HG03060 (cell line): ENCODE data around the gene ASB8.
"Not testable (repeated sequence)": the region's sequence is repeated elsewhere in the genome, so short reads cannot be mapped to it uniquely, and the experiment has no call there.

ENCODE experiments used
- ATAC-seq: cut with Tn5 transposase; IDR thresholded peaks from one replicate; pipeline ENCODE4 v1.9.1; 2021; ENCODE audit warnings: low read depth, moderate number of reproducible peaks; ENCODE audit not compliant: unreplicated experiment

Gene ASB8

DNA sequence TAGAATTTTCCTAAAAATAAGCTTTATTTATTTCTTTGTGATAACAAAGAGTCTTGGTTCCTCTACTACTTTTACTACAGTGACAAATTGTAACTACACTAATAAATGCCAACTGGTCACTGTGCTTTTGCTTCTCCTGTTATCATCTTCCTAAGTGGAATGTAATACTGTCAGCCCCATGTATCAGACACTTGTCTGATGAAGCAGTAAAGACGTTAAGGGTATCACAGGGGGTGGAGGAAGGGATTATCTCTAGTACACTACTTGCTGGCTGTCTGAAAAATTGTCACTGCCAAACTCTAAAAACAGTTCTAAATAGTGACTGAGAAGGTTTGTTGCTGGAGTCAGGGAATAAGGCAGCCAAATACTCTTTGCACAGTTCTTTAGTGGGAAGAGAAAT is 11.3 kb downstream of the ASB8 start:
- no peak for ATAC-seq

DNA sequence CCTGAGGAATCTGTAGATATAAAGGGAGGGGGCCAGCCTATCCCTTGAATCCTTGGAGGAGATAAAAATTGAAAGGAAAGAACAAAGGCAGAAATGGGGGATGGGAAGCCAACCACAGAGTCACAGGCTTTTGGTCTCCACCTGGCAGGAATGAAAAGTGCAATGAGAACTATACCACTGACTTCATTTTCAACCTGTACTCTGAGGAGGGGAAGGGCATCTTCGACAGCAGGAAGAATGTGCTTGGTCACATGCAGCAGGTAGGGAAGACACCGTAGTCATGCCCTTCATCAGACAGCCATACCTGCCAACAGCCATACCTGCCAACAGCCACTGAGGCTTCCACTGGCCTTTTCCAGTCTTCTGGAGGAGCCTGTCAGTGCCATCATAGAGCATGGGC is 13.4 kb downstream of the ASB8 start:
- ATAC-seq = no peak

DNA sequence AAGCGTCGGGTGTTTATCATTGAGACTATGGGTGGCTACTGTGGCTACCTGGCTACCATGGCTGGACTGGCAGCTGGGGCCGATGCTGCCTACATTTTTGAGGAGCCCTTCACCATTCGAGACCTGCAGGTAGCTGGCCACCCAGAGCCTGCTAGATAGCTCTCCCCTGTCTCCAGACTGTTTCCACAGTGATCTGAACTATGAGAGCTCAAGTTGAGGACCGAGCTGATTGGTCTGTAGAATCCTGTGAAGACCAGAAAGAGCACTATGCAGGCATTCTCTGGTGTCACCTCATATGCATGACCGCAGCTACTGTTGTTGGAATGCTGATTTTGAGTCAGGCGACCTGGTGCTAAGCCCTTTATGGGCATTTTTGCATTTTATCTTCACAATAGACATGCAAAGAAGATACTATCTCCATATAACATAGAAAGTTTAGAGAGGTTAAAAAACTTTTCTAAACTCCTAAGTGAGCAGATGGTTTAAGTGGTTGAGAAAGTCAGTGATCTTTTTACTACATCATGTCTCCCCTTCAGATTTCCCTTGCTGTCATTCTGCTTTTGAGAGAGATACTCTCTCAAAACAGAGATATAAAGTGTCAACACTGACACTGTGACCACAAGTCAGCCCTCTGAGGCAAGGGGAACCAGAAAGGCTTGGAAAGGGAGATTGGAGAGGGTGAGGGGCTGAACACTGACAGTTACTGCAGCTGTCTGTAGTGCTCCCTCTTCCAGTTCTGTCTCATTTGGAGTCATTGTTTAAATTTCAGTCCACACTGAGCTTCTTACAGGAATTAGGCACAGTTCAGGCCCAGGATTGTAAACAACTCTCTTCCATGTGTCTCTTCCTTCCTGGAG is 14.3 kb downstream of the ASB8 start:
- ATAC-seq = no peak

GRCh38 chr12:48135027-48135426 is 22.3 kb downstream of the ASB8 start:
- ATAC-seq = no peak

- ATAC-seq = no peak
These were observed 24.5 kb downstream of the ASB8 start for GRCh38 chr12:48132826-48133225.

DNA sequence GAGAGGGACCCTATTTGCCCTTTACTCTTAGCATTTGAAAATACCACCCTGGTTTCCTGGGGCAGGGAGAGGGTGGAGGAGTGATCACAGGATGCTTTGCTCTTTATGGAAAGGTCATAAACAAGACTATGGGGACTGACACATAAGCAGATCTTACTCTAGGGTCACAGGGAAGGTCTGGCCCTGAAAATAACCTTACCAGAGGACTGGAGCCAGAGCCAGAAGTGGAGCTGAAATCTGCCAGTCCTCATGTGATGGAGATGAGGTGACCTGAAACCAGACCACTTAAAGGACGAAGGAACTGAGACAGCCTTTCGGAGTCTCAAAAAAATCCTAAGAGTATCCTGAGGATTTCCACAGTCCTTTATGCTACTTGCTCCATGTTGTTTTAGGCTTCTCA is 25.8 kb downstream of the ASB8 start:
- no peak for ATAC-seq

GRCh38 chr12:48129376-48129775 is 27.9 kb downstream of the ASB8 start:
- no peak for ATAC-seq

- ATAC-seq = no peak
These were observed 28.5 kb downstream of the ASB8 start for GRCh38 chr12:48128800-48129199.

DNA sequence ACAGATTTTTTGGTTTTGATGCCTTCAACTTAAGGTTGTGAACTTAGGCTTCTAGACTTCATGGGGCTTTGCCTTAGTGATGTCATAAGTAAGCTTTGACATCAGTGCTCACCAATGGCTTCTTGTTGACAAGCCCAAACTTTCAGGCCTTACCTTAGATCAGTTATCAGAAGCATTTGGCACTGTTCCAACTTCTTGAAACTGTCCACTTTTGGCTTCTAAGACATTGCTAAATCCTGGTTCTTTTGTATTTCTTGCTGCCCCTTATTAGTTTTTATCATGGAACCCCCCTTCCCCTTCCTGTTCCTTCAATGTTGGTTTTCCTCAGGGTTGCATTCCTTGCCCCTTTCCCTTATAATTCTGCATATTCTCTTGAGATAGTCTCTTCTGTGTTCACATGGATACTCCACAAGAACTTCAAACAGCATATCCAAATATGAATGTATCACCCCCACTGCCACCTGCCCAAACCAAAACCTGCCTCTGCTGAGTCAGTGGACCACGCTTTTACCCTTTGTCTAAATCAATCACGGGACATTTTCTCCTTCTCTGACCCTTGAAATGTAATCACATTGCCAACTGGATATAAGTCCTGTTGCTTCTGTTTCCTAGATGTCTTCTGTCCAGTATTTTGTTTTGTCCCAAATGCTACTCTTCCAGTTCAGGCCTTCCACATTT is 30.2 kb downstream of the ASB8 start:
- no peak for ATAC-seq

GRCh38 chr12:48125985-48126384 is 31.3 kb downstream of the ASB8 start:
- no peak for ATAC-seq

DNA sequence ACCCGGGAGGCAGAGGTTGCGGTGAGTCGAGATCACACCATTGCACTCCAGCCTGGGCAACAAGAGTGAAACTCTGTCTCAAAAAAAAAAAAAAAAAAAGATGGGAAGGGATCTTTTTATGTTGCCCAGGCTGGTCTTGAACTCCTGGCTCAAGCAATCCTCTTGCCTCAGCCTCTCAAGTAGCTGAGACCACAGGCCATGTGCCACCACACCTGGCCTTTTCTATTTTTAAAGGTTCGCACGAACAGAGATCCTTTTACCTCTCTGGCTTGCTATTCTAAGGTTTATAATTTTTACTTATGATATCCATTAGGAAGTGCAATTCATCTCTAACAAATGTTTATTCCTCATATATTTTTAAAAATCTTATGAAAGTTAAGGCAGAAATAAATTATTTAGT is 31.8 kb downstream of the ASB8 start:
- ATAC-seq = not testable (repeated sequence)

GRCh38 chr12:48123169-48123568 is 34.1 kb downstream of the ASB8 start:
- ATAC-seq = no peak

GRCh38 chr12:48122065-48122834 is 35.1 kb downstream of the ASB8 start:
- no peak for ATAC-seq

DNA sequence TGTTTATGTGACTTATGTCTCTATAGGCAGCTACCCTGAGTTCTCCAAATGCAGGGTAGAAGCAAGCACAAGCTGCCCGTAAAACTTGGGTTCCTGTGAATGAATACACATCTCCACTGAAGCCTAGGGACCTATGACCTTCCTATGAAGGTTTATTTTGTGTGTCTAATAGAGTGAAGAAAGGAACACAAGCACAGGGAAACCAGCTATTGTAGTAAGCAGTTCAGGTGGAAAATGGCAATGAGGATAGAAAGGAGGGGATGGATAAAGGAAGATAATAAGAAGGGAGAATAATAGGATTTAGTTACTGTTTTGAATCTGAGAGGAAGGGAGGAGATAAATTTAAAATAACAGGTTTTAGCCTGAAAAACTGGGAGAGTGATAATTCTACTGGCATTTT is 35.8 kb downstream of the ASB8 start:
- ATAC-seq = no peak

GRCh38 chr12:48119834-48120195 is 37.5 kb downstream of the ASB8 start:
- no peak for ATAC-seq

DNA sequence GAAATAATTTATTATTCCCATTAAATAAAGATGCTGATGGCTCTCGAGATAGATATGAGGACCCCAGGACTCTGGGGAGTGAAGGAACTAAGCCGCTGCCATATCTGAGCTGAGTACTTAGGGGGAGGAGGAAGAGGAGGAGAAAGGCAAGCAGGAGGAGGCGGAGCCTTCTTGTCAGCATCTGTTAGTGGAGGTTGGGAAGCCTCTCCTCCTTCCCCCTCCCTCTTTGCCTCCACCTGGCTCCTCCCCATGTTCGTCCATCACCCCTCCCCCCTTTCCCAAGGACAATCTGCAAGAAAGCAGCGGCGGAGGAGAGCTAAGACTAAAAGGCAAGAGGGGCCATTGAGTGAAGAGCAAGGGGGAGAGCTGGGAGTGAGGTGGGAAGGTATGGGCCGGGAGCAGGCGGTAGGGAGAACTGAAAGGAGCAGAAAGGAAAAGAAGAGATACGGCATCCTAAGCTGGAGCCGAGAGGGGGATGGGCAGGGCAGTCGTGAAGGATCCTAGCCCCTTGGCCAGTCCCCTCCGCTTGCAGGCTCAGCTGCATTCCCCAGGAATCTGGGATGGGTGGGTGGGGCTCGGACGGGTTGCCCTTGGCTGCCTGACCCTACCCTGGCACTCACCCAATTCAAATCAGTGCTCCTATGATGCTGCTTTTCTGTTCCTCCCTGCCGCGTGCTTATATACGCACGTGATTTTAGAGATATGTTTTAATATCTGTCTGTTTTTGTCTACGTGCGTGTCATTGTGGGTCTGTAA is 38.1 kb downstream of the ASB8 start, which contains the start of gene PFKM:
TSS of gene PFKM (plus strand) at position 287 of the 756 bp plus-strand sequence. CDS start 3,411 bp downstream, outside the sequence.
- ATAC-seq = peak; percentile 95

GRCh38 chr12:48118284-48118871 is 38.9 kb downstream of the ASB8 start:
- ATAC-seq = no peak

DNA sequence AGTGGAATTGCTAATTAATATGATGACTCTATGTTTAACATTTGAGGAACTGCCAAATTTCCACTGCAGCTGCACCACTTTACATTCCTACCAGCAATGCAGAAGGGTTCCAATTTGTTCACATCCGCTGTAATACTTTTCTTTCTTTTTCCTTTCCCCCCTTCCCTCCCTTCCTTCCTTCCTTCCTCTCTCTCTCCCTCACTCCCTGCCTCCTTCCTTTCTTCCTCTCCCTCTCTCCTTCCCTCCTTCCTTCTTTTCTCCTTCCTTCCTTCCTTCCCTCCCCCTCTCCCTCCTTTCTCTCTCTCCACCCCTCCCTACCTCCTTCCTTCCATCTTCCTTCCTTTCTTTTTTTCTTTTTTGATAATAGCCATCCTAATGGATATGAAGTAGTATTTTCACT is 41.4 kb downstream of the ASB8 start:
- ATAC-seq = no peak

DNA sequence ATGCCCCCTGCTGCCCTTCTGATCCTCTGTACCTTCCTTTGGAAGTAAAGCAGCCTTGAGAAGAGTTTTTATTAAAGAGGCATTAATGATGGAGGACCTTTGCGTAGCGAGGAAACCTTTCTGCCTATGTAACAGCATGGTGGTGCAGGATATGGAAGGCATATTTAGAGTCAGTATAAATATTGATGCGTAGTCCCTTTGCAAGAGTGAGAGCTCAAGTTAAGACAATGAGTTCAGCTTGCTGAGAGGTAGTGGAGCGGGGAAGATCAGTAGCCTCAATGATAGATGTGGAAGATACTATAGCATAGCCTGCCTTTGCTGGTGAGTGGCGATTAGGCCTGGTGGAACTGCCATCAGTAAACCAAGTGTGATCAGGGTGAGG is 46.0 kb downstream of the ASB8 start:
- not testable (repeated sequence) for ATAC-seq

GRCh38 chr12:48110691-48111311 is 46.5 kb downstream of the ASB8 start:
- no peak for ATAC-seq
